ENCODE data around the gene KHDC4. TPM values are rescaled to one million over a fixed set of nuclear protein-coding genes. Genes with fewer than 3 reads are reported as not detected.

Gene KHDC4
- total and polyA plus RNA-seq, 9 of the 15 experiments (the other 6 are each of a cell fraction or from before 2014, with no cell fraction given), result 12.1 to 185 (median 65.6) TPM

DNA sequence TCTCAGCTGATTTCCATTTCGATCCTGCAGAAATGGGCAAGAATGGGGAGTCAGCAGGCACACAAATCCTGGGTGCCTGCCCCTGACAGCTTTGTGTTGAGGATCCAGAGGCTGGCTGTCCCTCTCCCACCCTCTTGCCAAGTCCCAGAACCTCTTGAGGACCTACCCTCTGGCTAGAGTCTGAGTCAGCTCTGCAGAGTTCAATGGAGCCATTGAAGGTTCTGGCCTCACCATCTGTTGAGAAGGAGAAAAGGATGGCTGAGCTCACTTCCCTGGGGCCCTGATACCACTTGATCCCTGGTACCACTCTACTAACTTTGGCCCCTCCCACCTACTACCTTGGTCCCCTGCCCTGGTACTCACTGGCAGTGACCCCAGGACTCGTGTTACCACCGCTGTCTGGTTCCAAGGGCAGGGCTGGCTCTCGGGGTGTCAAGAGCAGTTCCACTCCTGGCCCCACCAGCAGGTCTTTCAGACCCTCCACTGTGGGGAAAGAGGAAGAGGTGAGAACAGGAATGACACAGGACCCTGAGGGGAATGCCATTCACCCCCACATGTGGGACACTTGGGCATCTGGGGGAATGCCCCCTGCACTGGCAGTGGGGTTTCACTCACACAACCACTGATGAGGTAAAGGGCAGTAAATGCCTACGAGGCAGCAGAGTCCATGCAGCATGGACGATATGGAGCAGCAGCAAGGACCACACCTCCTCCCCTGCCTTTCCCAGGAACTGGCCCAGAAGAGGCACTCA, 17.7 kb upstream of the KHDC4 start:
- Histone ChIP-seq H3K27ac (ENCODE audit: extremely low read depth, low read depth, low read length) (no peak overlapping the region), H2AFZ (ENCODE audit: low read depth, low read length) (no peak overlapping the region), H4K20me1 (replicated peaks; ENCODE audit: control insufficient read depth, insufficient read depth, low read length) (no peaks in the 10 kb centered on the region), H3K27me3 (ENCODE audit: control insufficient read depth in 2 of 2, insufficient read depth in 2 of 2, low read length in 2 of 2) (no peaks in the 10 kb centered on the region), H3K9me1 (ENCODE audit: control insufficient read depth, insufficient read depth, low read length) (peaks cover 4% of the 10 kb centered on the region), H3K4me2 (ENCODE audit: insufficient read depth, low read length) (no peak overlapping the region), H3K4me3 (no peak overlapping the region), H3K9ac (ENCODE audit: insufficient read depth in 1 of 2, low read depth in 2 of 2, low read length in 2 of 2) (no peak overlapping the region), H3K79me2 (ENCODE audit: control insufficient read depth, insufficient read depth, low read length) (no peaks in the 10 kb centered on the region), H3K9me3 (replicated peaks; ENCODE audit: control insufficient read depth, insufficient read depth, low read depth, low read length) (no peaks in the 10 kb centered on the region), H3K4me1 (replicated peaks in 1 of 2; ENCODE audit: control insufficient read depth in 2 of 2, insufficient read depth in 2 of 2, low read length in 2 of 2) (no peaks in the 10 kb centered on the region; a peak in 1 of 5 replicates), H3K36me3 (ENCODE audit: control insufficient read depth, insufficient read depth, low read length) (peaks cover 84% of the 10 kb centered on the region)
- POLR2A ChIA-PET, result interaction anchor here (0.6 to 1.5 kb wide), 6 partner anchors 11 to 294 kb away, joined by 3 to 6 read pairs (median 3); partner anchors contain the start of gene ARHGEF2
- 92% methylated on average over 6 of the region's 6 CpGs for WGBS (ENCODE audit: insufficient coverage, low coverage, missing lambda C conversion rate)
- intact Hi-C loops (cut with micrococcal nuclease) (no loop called here), in situ Hi-C loops (cut with MboI) (no loop called here)
- CTCF ChIA-PET (ENCODE audit: low intra/inter-chr PET ratio), result no interaction called here
- BruUV-seq (replicated peaks), result no TSS peak
- DNase-seq (ENCODE audit: extremely low read depth in 1 of 4, low spot score in 3 of 4), result no peak
- TF ChIP-seq POLR2AphosphoS2 (IDR thresholded peaks at IDR 0.05; ENCODE audit: low read length) (peak; percentile 33), ZFP30 (CRISPR knock-in tag; IDR thresholded peaks at IDR 0.05; ENCODE audit: borderline replicate concordance) (no peak), POLR2A (conservative IDR thresholded peaks at IDR 0.05) (0 out of 2 replicates have a peak, but pooled peaks have one; percentile 28)
- no peak for FAIRE-seq
- ATAC-seq, result no peak

DNA sequence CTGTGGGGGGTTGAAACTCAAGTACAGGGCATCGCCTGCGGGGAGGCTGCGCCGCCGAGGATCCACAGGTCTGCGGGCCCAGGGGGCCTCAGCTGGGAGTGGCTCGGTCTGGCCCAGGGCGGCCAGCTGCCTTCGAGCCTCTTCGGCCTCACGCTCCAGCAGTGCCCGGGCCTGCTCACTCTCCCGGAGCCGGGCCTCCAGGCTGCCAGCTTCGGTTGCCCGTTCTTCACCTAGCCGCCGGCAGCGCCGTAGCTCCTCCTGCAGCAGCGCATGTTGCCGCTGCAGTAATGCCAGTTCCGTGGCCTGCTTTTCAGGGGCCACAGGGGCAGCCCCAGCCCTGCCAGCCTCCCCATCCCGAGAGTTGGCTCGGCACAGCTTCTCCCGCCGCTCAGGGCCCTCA, 16.6 kb upstream of the KHDC4 start:
- ATAC-seq, result no peak; the same call in 2 of the 3 replicates
- 96% methylated on average over 24 of the region's 27 CpGs for WGBS (ENCODE audit: insufficient coverage, low coverage, missing lambda C conversion rate)
- no peaks in the 10 kb centered on the region for H3K79me2 ChIP-seq (ENCODE audit: control insufficient read depth, insufficient read depth, low read length)
- DNase-seq (ENCODE audit: extremely low read depth in 1 of 4, low spot score in 3 of 4), result no peak
- H3K9ac ChIP-seq (ENCODE audit: insufficient read depth in 1 of 2, low read depth in 2 of 2, low read length in 2 of 2), result no peak overlapping the region
- TF ChIP-seq TCF7 (IDR thresholded peaks at IDR 0.05; ENCODE audit: borderline replicate concordance), result no peak
- TF ChIP-seq STAT5B (CRISPR knock-in tag; IDR thresholded peaks at IDR 0.05), result no peak
- peak; percentile 80 for TF ChIP-seq POLR2G (IDR thresholded peaks at IDR 0.05; ENCODE audit: low read depth, low read length)
- TF ChIP-seq RBM22 (IDR thresholded peaks at IDR 0.05; ENCODE audit: low read depth, low read length, poor library complexity, severe bottlenecking), result peak; percentile 96
- TF ChIP-seq RBFOX2 (IDR thresholded peaks at IDR 0.05; ENCODE audit: low read depth, low read length), result peak; percentile 59
- TF ChIP-seq GTF2A2 (tag; IDR thresholded peaks at IDR 0.05), result no peak
- TF ChIP-seq ZNF75A (CRISPR knock-in tag; IDR thresholded peaks at IDR 0.05), result no peak
- TF ChIP-seq PTTG1 (tag; IDR thresholded peaks at IDR 0.05; ENCODE audit: low read depth), result no peak
- TF ChIP-seq EWSR1 (IDR thresholded peaks at IDR 0.05; ENCODE audit: borderline replicate concordance, low read depth, partially characterized antibody), result no peak
- no peak for TF ChIP-seq ATF3 (IDR thresholded peaks at IDR 0.05)
- TF ChIP-seq ATF3 (CRISPR knock-in tag; conservative IDR thresholded peaks at IDR 0.05), result no peak
- POLR2A ChIA-PET, result interaction anchor here (0.6 to 1.5 kb wide), 9 partner anchors 10 to 93 kb away, joined by 3 to 7 read pairs (median 3); partner anchors contain the start of gene ARHGEF2
- H3K4me3 ChIP-seq, result no peak overlapping the region
- H3K4me2 ChIP-seq (ENCODE audit: insufficient read depth, low read length), result no peak overlapping the region
- no TSS peak for BruUV-seq (replicated peaks)
- CTCF ChIA-PET (ENCODE audit: low intra/inter-chr PET ratio), result no interaction called here
- H3K36me3 ChIP-seq (ENCODE audit: control insufficient read depth, insufficient read depth, low read length), result peaks cover 84% of the 10 kb centered on the region
- H3K27me3 ChIP-seq (ENCODE audit: control insufficient read depth in 2 of 2, insufficient read depth in 2 of 2, low read length in 2 of 2), result no peaks in the 10 kb centered on the region
- intact Hi-C loops (cut with micrococcal nuclease) (no loop called here), in situ Hi-C loops (cut with MboI) (no loop called here)
- no peak for FAIRE-seq
- peaks cover 4% of the 10 kb centered on the region for H3K9me1 ChIP-seq (ENCODE audit: control insufficient read depth, insufficient read depth, low read length)
- no peaks in the 10 kb centered on the region; a peak in 1 of 5 replicates for H3K4me1 ChIP-seq (replicated peaks in 1 of 2; ENCODE audit: control insufficient read depth in 2 of 2, insufficient read depth in 2 of 2, low read length in 2 of 2)
- H3K9me3 ChIP-seq (replicated peaks; ENCODE audit: control insufficient read depth, insufficient read depth, low read depth, low read length), result no peaks in the 10 kb centered on the region
- H2AFZ ChIP-seq (ENCODE audit: low read depth, low read length), result no peak overlapping the region
- H4K20me1 ChIP-seq (replicated peaks; ENCODE audit: control insufficient read depth, insufficient read depth, low read length), result no peaks in the 10 kb centered on the region
- no peak overlapping the region for H3K27ac ChIP-seq (ENCODE audit: extremely low read depth, low read depth, low read length)

All from K562 (cell line).